ENCODE results near the gene ENO1.

Gene ENO1

GRCh38 chr1:8858112-8858668 is 20.3 kb downstream of the ENO1 start:
- H3K27me3 Mint-ChIP-seq (ENCODE audit: low read depth), result no peaks in the 10 kb centered on the region
- no peak overlapping the region for H3K4me3 Mint-ChIP-seq
- no peak for TF ChIP-seq CTCF (IDR thresholded peaks at IDR 0.05; ENCODE audit: unreplicated experiment in 3 of 3)
- H3K36me3 Mint-ChIP-seq (ENCODE audit: low read depth), result peaks cover 49% of the 10 kb centered on the region
- H3K27ac Mint-ChIP-seq, result peak overlapping the region; percentile 84 to 96 (median 86)
- peaks cover 31% of the 10 kb centered on the region for H3K4me1 Mint-ChIP-seq
- no peaks in the 10 kb centered on the region for H3K9me3 Mint-ChIP-seq

- TF ChIP-seq CTCF (IDR thresholded peaks at IDR 0.05; ENCODE audit: unreplicated experiment in 3 of 3), result no peak
- no peaks in the 10 kb centered on the region for H3K9me3 Mint-ChIP-seq
Observed at GRCh38 chr1:8856689-8857412, 21.6 kb downstream of the ENO1 start.

GRCh38 chr1:8854240-8854639 is 24.2 kb downstream of the ENO1 start:
- no peak overlapping the region for H3K4me3 Mint-ChIP-seq
- H3K36me3 Mint-ChIP-seq (ENCODE audit: low read depth), result peaks cover 16% of the 10 kb centered on the region
- no peak for TF ChIP-seq CTCF (IDR thresholded peaks at IDR 0.05; ENCODE audit: unreplicated experiment in 3 of 3)
- no peaks in the 10 kb centered on the region for H3K9me3 Mint-ChIP-seq
- no peaks in the 10 kb centered on the region for H3K27me3 Mint-ChIP-seq (ENCODE audit: low read depth)
- no peak overlapping the region for H3K27ac Mint-ChIP-seq
- H3K4me1 Mint-ChIP-seq, result peaks cover 14% of the 10 kb centered on the region

More at GRCh38 chr1:8856689-8857412, 21.6 kb downstream of the ENO1 start:
- no peaks in the 10 kb centered on the region for H3K27me3 Mint-ChIP-seq (ENCODE audit: low read depth)
- peaks cover 26% of the 10 kb centered on the region for H3K4me1 Mint-ChIP-seq
- H3K36me3 Mint-ChIP-seq (ENCODE audit: low read depth), result peaks cover 36% of the 10 kb centered on the region
- no peak overlapping the region for H3K4me3 Mint-ChIP-seq
- H3K27ac Mint-ChIP-seq, result peak overlapping the region in 1 of 3 experiments; percentile 68

- Mint-ChIP-seq H3K27ac (no peak overlapping the region), H3K36me3 (ENCODE audit: low read depth) (no peaks in the 10 kb centered on the region), H3K4me3 (no peak overlapping the region), H3K27me3 (ENCODE audit: low read depth) (no peaks in the 10 kb centered on the region), H3K9me3 (no peaks in the 10 kb centered on the region), H3K4me1 (peaks cover 23% of the 10 kb centered on the region)
- no peak for TF ChIP-seq CTCF (IDR thresholded peaks at IDR 0.05; ENCODE audit: unreplicated experiment in 3 of 3)
Observed at GRCh38 chr1:8851060-8851459, 27.4 kb downstream of the ENO1 start.

GRCh38 chr1:8848663-8849386 is 29.7 kb downstream of the ENO1 start:
- no peaks in the 10 kb centered on the region for H3K9me3 Mint-ChIP-seq
- H3K27ac Mint-ChIP-seq, result peak overlapping the region; percentile 54 to 89 (median 83)
- TF ChIP-seq CTCF (IDR thresholded peaks at IDR 0.05; ENCODE audit: unreplicated experiment in 3 of 3), result peak; percentile 86 to 94 (median 93)
- no peak overlapping the region for H3K4me3 Mint-ChIP-seq
- H3K36me3 Mint-ChIP-seq (ENCODE audit: low read depth), result no peaks in the 10 kb centered on the region
- peaks cover 6% of the 10 kb centered on the region for H3K27me3 Mint-ChIP-seq (ENCODE audit: low read depth)
- H3K4me1 Mint-ChIP-seq, result peaks cover 41% of the 10 kb centered on the region
